H1 (cell line): Measurements from ENCODE around the gene TMEM254. TPM values are rescaled to one million over a fixed set of nuclear protein-coding genes. Genes with fewer than 3 reads are reported as not detected.

ENCODE experiments used
- TBP ChIP-seq: IDR thresholded peaks from 2 replicates; pipeline ENCODE4 v1.6.1; 2011; ENCODE audit warnings: low read depth, low read length, improper control_type of control experiment
- TCF12 ChIP-seq: IDR thresholded peaks from 2 replicates; pipeline ENCODE4 v1.6.1; 2011; ENCODE audit warnings: low read depth, mild to moderate bottlenecking, low read length
- polyA plus RNA-seq, 7 experiments: library from polyadenylated mRNA; depleted of rRNA in 3 of 7; stranded (reverse) in 5 of 7; unstranded in 2 of 7; fragments of >200 nt in 5 of 7; fragments of 200-250 nt in 2 of 7; gene quantifications; 1 replicate in 5 of 7; 2 replicates in 1 of 7; 4 replicates in 1 of 7; pipeline versions ENCODE4 v1.2.1 to v1.2.3, GENCODE V29; 2011 to 2013; ENCODE audit warnings: missing spikeins in 2 of 7, mixed read lengths in 2 of 7
- total RNA-seq: library from RNA; stranded (reverse); fragmentation: NEBNext Ultra II Directional; extraction: Animal tissue kit (Norgen Biotek cat#: 25700); gene quantifications from 2 replicates; pipeline ENCODE4 v1.2.1, GENCODE V29; 2021

TMEM254 gene
- total and polyA plus RNA-seq, 2 of the 8 experiments (the other 6 are each of a cell fraction or from before 2014, with no cell fraction given): 26.9 to 61.2 TPM

DNA sequence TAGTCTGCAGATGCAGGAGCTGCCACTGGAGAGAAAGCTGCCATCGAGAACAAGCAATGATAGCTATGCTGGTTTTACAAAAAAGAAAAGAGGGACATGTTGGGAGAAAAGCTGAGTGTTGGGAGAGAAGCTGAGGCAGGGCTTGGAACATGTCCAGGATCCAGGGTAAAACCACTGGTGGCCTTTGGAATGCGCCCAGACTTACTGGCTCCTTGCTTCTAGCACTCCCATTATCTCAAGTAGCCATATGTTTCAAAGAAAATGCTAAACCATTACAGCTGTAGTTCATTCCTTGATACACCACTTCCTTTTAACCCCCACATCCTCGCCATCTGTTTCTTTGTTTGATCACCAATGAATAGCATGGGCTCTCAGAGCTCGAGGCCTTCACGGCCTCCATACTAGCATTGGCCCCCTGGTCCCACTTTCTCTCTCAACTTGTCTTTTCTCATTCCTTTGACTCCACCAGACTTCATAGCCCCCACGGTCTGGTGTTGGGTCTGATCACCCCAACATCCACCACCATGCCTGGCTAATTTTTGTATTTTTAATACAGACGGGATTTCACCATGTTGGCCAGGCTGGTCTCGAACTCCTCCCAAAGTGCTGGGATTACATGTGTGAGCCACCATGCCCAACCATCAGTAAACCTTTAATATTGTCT is 30.2 kb downstream of the TMEM254 start (continued):
- TF ChIP-seq TBP: no peak
- no peak for TF ChIP-seq TCF12
